Measurements from ENCODE around the gene CCDC177. TPM values are rescaled to one million over a fixed set of nuclear protein-coding genes. Genes with fewer than 3 reads are reported as not detected.

The CCDC177 gene
- total RNA-seq, 1 donor from 2014 or later, result not detected

DNA sequence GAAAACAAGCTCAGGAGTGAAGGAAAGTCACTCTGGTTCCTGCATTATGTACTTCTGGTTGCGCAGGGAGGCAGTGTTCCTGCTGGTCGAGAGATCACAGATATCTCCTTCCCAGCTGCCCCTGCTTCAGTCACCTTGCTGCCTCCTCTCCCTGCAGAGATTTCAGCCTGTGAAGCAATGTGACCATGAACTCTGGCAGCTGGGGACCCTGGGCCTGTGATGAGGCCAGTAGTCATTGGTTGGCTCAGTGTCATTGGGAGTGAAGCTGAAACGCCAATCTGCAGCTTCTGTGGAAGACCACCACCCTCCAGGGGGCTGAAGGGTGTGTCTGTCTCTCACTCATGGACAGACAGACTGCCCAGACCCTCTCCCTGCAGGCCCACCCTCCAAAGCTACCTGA is 45.1 kb downstream of the CCDC177 start:
- DNase-seq (ENCODE audit: low spot score), result no peak

DNA sequence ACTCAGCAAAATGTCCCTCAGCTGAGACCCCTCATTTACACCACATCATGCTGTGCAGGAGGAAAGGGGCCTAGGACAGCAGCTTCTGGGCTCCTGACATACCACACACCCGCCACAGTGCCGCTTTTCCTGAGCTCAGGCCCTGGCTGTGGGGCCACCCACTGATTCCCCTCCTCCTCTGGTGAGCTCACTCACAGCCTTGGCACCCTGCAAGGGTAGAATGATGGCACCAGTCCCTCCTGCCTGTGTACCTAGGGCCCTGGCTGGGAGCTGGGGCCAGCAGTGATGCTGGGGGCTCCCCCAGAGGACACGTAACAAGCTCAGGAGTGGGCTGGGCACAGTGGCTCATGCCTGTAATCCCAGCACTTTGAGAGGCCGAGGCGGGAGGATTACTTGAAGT is 45.7 kb downstream of the CCDC177 start:
- no peak for DNase-seq (ENCODE audit: low spot score)

DNA sequence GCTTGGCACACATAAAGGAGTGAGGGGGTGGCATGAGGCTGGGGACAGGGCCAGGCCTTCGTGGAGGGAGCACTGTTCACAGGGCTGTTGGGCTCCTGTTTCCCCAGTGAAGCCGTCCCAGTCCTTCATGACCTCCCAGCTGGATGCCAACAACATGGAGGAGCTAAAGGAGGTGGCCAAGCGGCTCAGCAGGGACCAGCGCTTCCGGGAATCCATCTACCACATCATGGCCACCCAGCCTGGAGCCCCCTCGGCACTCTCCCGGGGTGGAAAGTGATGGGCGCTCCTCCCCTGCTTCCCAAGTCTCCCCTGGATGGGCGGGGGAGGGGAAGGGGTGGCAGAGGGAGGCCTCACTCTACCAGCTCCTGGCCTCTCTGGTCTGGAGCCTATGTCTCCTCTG is 46.5 kb downstream of the CCDC177 start:
- no peak for DNase-seq (ENCODE audit: low spot score)

DNA sequence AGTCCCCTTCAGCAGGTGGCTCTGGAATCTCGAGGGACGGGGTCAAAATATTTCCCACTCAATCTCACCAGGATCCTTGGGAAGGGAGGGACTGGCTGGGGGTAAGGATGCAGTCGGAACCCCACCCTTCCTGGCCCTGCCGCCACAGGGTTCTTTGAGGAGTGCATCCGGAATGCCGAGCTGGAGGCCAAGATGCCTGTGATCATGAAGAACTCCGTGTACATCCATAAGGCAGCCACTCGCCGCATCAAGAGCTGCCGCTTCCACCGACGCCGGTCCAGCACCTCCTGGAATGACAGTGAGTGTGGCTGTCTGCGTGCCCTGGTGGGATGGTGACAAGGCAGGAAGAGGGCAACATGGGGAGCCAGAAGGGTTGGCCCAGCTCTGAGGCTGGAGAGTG is 47.0 kb downstream of the CCDC177 start:
- DNase-seq (ENCODE audit: low spot score), result no peak

DNA sequence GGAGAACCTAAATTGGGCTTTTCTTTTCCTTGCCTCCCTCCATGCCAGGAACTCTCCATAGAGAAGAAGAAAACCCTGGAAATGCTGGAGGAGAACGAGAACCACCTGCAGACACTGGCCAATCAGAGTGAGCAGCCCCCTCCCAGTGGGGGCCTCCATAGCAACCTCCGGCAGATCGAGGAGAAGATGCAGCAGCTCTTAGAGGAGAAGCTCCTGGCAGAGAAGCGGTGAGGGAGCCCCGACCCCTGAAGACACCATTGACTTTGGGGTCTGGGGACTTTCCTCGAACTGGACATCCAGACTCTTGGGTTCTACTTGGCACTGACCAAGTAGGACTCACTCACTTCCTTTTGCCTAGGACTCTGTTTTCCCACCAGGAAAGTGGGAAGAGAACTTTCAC is 48.8 kb downstream of the CCDC177 start:
- DNase-seq (ENCODE audit: low spot score), result no peak

DNA sequence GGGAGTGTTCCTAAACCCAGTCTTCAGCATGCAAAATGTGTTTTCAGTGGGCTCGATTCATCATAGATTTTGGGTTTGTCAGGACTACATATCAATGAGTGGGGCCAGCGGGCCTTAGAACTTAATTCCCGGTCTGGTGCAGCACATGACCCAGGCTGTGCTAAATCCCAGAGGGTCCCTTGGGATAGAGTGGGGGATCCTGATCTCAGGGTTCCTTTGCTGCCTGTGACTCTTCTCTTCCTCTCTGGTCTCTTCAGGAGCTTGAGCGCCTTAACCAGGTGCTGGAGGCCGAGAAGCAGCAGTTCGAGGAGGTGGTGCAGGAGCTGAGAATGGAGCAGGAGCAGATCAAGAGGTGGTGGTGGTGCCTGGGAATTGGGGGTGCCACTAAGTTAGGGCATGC is 52.6 kb downstream of the CCDC177 start:
- no peak for DNase-seq (ENCODE audit: low spot score)

Other genes starting within 250 kb of the CCDC177 start
- gene ERH, start 176.6 kb downstream of the CCDC177 start, total RNA-seq, result 219 TPM
- 66.4 TPM for gene SLC39A9, start 176.2 kb downstream of the CCDC177 start, total RNA-seq
- gene PLEKHD1, start 90.1 kb downstream of the CCDC177 start, total RNA-seq, result 0.10 TPM
- gene SUSD6, start 36.7 kb upstream of the CCDC177 start, total RNA-seq, result 41.6 TPM
- 377 TPM for gene SRSF5, start 192.3 kb upstream of the CCDC177 start, total RNA-seq
- 0.23 TPM for gene SLC10A1, start 222.4 kb upstream of the CCDC177 start, total RNA-seq

Data from ureter (tissue), 1 donor.